8988T (cell line): ENCODE data around the gene GRK1.
A peak's percentile ranks its signal among the peaks of the same experiment; 100 is the strongest.

Source experiments
- DNase-seq: peaks from one replicate; pipeline ENCODE4 v3.0.0; 2011

Gene GRK1

GRCh38 chr13:113731192-113732175, 64.5 kb downstream of the GRK1 start:
- no peak for DNase-seq

- no peak for DNase-seq
These were observed 65.3 kb downstream of the GRK1 start for GRCh38 chr13:113732176-113732960.

GRCh38 chr13:113732961-113733950, 66.2 kb downstream of the GRK1 start:
- DNase-seq: no peak

- DNase-seq: no peak
These were observed 67.2 kb downstream of the GRK1 start for GRCh38 chr13:113734099-113734825.

- no peak for DNase-seq
These were observed 67.8 kb downstream of the GRK1 start for GRCh38 chr13:113734826-113735125.

GRCh38 chr13:113735194-113735593, 68.2 kb downstream of the GRK1 start:
- DNase-seq: no peak

GRCh38 chr13:113735750-113736149, 68.7 kb downstream of the GRK1 start:
- no peak for DNase-seq

- no peak for DNase-seq
These were observed 69.3 kb downstream of the GRK1 start for GRCh38 chr13:113736258-113736731.

- DNase-seq: no peak
These were observed 70.8 kb downstream of the GRK1 start for GRCh38 chr13:113737803-113738202.

- no peak for DNase-seq
These were observed 72.7 kb downstream of the GRK1 start for GRCh38 chr13:113739527-113740285.

- no peak for DNase-seq
These were observed 73.2 kb downstream of the GRK1 start for GRCh38 chr13:113740286-113740556.

- DNase-seq: no peak
These were observed 73.6 kb downstream of the GRK1 start for GRCh38 chr13:113740661-113741060.

- DNase-seq: no peak
These were observed 74.2 kb downstream of the GRK1 start for GRCh38 chr13:113741191-113741668.

- peak; percentile 74 for DNase-seq
These were observed 75.0 kb downstream of the GRK1 start for GRCh38 chr13:113742000-113742441.

- DNase-seq: no peak
These were observed 75.6 kb downstream of the GRK1 start for GRCh38 chr13:113742445-113743120.

GRCh38 chr13:113743366-113744195, 76.6 kb downstream of the GRK1 start:
- no peak for DNase-seq

GRCh38 chr13:113744197-113745000, 77.4 kb downstream of the GRK1 start:
- no peak for DNase-seq

- DNase-seq: no peak
These were observed 78.0 kb downstream of the GRK1 start for GRCh38 chr13:113745059-113745458.
